ENCODE results near the gene UNCX. TPM values are rescaled to one million over a fixed set of nuclear protein-coding genes. Genes with fewer than 3 reads are reported as not detected.
"Not testable (repeated sequence)": the region's sequence is repeated elsewhere in the genome, so short reads cannot be mapped to it uniquely, and the experiment has no call there.

Gene UNCX
- polyA plus RNA-seq, 3 donors from 2014 or later = not detected

DNA sequence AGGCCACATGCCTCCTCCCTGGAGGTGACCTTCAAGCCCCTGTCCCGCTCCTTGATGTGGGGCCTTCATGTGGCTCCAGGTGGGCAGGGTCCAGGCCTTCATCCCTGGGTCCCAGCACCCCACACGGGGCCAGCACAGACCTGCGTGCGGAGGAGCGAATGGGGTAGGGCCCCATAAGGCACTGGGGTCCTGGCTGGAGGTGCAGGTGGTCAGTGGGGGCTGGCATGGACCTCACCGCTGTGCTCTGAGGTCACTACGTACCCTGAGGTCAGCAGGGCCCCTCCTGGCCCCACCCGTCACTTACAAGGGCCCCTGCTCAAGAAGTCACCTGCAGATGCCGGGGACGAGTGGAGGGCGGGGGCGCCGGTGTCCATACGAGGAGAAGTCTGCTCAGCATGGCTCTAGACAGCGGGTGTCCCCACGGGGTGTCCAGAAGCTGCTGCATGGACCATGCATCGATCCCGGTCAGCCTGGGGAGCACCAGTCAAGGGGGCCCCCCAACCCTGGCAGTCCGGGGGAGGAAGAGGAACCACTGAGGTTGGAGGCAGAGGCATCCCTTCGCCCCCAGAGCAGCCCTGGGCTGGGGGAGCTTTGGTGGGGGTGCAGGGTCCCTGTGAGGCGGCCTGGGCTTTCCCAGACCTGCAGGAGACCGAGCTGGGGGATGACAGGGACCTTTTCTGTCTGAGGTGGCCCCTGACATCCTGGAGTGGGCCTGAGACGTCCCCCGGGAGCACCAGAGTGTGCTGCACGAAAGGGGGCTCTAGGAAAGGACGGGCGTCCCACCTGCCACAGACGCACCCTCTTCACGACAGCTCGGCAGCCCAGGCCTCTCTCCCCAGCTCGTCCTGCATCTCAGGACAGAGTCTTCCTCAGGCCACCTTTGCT is 34.6 kb downstream of the UNCX start:
- DNase-seq = no peak
- peaks cover 3 to 5% (median 5%) of the 10 kb centered on the region in 3 donors for H3K27me3 Mint-ChIP-seq (ENCODE audit: low read depth in 3 of 3)

DNA sequence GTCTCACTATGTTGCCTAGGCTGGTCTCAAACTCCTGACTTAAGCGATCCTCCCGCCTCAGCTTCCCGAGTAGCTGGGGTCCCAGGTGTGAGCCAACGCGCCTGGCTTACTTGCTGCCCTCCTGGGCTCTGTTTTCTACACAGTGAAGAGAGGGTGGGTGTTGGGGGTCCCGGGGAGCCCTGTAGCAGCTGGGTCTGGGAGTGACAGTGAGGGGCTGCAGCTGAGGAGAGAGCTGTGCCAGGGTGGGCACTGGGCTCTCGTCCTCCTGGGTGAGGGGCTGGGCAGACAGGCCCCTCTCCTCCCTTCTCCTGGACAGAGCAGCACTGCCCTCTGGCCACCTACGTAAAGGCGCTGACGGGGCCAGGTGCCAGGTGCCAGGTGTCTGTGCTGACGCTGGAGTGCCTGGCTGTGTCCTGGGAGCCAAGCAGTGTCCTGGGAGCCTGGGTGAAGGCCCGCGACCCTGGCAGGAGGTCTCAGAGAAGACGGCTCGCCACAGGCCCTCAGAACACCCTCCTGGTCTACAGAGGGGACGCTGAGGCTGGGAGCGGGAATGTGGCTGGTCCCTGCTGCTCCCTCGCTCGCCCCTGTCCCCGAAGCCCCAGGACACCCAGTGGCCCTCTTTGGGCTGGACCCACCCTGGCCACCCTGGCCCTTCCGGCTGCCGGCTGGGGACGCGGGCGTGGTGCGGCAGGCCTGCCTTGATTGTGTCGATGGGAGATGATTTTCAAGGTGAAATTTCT is 35.6 kb downstream of the UNCX start:
- DNase-seq = no peak
- Mint-ChIP-seq H3K27ac (no peak overlapping the region), H3K36me3 (no peaks in the 10 kb centered on the region), H3K4me3 (no peak overlapping the region), H3K4me1 (no peaks in the 10 kb centered on the region), H3K9me3 (no peaks in the 10 kb centered on the region), H3K27me3 (ENCODE audit: low read depth in 3 of 3) (peaks cover 3 to 5% (median 5%) of the 10 kb centered on the region in 3 donors)

More for the DNA sequence above, 34.6 kb downstream of the UNCX start:
- Mint-ChIP-seq H3K36me3 (no peaks in the 10 kb centered on the region), H3K9me3 (no peaks in the 10 kb centered on the region), H3K4me3 (no peak overlapping the region), H3K27ac (no peak overlapping the region), H3K4me1 (no peaks in the 10 kb centered on the region)

DNA sequence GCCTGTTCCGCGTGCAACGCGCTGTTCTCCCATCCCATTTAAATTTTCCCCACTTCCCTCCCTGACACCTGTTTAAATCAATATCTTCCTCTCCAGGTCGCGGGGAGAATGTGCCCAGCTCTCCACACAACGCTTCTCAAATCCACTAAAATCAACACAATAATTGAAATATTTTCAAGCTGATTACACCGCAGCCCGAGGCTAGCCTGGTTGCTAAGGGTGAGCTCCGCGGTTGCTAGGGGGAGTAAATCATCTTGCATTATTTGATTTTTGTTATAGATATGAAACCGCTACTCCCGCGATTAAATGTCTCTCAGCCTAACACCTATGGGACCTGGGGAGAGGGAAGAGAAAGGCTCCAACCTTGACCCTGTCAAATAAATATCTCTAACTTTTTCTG is 36.2 kb downstream of the UNCX start:
- H3K9me3 Mint-ChIP-seq = no peaks in the 10 kb centered on the region
- no peak overlapping the region for H3K4me3 Mint-ChIP-seq
- H3K36me3 Mint-ChIP-seq = no peaks in the 10 kb centered on the region
- no peak for DNase-seq
- no peaks in the 10 kb centered on the region for H3K4me1 Mint-ChIP-seq
- peaks cover 3 to 5% (median 5%) of the 10 kb centered on the region in 3 donors for H3K27me3 Mint-ChIP-seq (ENCODE audit: low read depth in 3 of 3)
- no peak overlapping the region for H3K27ac Mint-ChIP-seq

DNA sequence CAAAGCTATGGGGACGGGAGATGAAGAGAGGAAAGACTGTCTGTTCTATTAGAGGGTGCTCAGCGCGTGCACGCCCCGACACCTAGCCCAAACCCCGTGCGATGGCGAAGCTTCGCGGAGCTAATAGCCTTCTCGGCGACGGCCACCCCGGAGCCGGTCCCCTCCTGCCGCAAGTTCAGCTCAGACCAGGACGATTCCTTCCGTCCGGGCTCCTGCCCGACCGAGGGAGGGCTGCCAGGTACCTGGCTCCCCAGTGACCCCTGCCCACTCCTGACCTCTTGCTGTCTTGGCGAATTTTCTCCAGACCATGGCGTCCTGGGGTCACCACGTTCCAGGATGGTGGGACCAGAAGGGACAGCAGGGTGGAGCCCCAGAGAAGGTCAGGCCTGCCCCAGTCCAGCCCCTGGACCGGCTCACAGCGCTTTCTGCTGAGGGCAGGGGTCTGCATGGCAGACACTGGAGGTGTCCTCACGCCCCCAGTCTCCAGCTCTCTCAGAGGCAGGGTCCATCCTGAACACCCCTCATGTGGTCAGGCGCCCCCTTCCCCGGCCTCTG is 36.7 kb downstream of the UNCX start:
- no peaks in the 10 kb centered on the region for H3K36me3 Mint-ChIP-seq
- no peak overlapping the region for H3K27ac Mint-ChIP-seq
- no peak overlapping the region for H3K4me3 Mint-ChIP-seq
- H3K9me3 Mint-ChIP-seq = no peaks in the 10 kb centered on the region
- no peak for DNase-seq
- H3K27me3 Mint-ChIP-seq (ENCODE audit: low read depth in 3 of 3) = peaks cover 3 to 5% (median 5%) of the 10 kb centered on the region in 3 donors
- H3K4me1 Mint-ChIP-seq = no peaks in the 10 kb centered on the region

DNA sequence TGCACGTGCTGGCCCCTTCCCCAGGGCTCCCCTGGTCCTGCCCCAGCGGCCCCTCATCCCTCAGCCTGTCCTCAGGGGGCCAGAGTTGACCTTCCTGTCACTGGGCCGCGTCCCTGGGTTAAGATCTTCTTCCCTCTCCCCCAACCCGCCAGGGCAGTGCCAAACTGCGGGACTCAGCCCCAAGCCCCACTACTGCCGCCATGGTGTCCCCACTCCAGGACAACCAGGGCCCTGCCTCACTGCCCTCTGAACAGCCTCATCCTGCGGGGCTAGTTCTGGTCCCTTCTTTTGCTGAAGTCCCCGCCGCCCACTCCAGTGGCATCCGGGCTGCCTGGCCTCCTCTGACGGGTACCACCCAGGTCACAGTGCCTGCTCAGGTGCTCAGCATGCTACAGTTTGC is 37.5 kb downstream of the UNCX start:
- no peaks in the 10 kb centered on the region for H3K9me3 Mint-ChIP-seq
- H3K4me1 Mint-ChIP-seq = no peaks in the 10 kb centered on the region
- H3K27ac Mint-ChIP-seq = no peak overlapping the region
- H3K36me3 Mint-ChIP-seq = no peaks in the 10 kb centered on the region
- peaks cover 3 to 5% (median 5%) of the 10 kb centered on the region in 3 donors for H3K27me3 Mint-ChIP-seq (ENCODE audit: low read depth in 3 of 3)
- no peak overlapping the region for H3K4me3 Mint-ChIP-seq
- DNase-seq = no peak

DNA sequence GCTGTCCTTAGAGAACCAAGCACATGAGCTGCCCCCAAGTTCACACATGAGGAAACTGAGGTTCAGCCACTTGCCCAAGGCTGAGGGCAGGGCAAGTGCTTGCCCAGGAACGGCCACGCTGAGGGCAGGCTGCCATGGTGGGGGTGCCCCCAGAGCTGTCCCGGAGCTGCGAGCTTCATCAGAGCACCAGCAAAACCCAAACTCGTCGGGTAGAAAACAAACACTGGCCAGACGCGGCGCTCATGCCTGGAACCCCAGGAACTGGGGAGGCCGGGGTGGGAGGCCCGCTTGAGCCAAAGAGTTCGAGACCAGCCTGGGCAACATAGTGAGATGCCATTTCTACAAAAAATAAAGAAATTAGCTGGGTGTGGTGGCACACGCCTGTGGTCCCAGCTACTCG is 38.4 kb downstream of the UNCX start:
- DNase-seq = no peak
- no peaks in the 10 kb centered on the region for H3K9me3 Mint-ChIP-seq
- H3K27me3 Mint-ChIP-seq (ENCODE audit: low read depth in 3 of 3) = peaks cover 0 to 5% (median 3%) of the 10 kb centered on the region in 3 donors
- no peak overlapping the region for H3K27ac Mint-ChIP-seq
- no peaks in the 10 kb centered on the region for H3K36me3 Mint-ChIP-seq
- no peak overlapping the region for H3K4me3 Mint-ChIP-seq
- no peaks in the 10 kb centered on the region for H3K4me1 Mint-ChIP-seq

DNA sequence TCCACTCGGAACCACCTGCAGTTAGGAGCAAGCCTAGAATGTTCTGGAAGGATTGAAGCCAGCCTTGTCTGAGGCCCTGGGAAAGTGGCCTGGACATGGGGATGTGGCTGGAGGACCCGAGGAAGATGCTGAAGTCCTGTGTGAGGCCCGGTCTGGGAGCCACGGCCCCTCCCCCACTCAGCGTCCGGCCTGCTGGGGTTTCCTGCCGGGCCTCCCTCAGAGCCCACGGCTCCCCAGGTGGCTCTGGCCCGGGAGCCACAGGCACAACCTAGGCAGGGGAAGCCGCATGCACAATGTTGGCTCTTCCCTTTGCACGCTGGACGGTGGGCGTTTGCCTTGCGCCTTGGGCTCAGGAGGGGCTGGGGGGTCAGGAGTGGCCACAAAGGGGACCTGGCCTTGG is 39.0 kb downstream of the UNCX start:
- Mint-ChIP-seq H3K36me3 (no peaks in the 10 kb centered on the region), H3K27me3 (ENCODE audit: low read depth in 3 of 3) (peaks cover 0 to 3% (median 3%) of the 10 kb centered on the region in 3 donors), H3K27ac (peak overlapping the region in 1 of 6 donors; percentile 50)

DNA sequence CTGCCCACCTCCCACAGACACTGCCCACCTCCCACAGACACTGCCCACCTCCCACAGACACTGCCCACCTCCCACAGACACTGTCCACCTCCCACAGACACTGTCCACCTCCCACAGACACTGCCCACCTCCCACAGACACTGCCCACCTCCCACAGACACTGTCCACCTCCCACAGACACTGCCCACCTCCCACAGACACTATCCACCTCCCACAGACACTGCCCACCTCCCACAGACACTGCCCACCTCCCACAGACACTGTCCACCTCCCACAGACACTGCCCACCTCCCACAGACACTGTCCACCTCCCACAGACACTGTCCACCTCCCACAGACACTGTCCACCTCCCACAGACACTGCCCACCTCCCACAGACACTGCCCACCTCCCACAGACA is 39.5 kb downstream of the UNCX start:
- H3K4me1 Mint-ChIP-seq; H3K36me3 Mint-ChIP-seq; H3K27me3 Mint-ChIP-seq (ENCODE audit: low read depth in 3 of 3); H3K27ac Mint-ChIP-seq; DNase-seq; H3K9me3 Mint-ChIP-seq; H3K4me3 Mint-ChIP-seq: not testable (repeated sequence)

More for the DNA sequence above, 39.0 kb downstream of the UNCX start:
- Mint-ChIP-seq H3K4me3 (no peak overlapping the region), H3K4me1 (no peaks in the 10 kb centered on the region), H3K9me3 (no peaks in the 10 kb centered on the region)
- no peak for DNase-seq

DNA sequence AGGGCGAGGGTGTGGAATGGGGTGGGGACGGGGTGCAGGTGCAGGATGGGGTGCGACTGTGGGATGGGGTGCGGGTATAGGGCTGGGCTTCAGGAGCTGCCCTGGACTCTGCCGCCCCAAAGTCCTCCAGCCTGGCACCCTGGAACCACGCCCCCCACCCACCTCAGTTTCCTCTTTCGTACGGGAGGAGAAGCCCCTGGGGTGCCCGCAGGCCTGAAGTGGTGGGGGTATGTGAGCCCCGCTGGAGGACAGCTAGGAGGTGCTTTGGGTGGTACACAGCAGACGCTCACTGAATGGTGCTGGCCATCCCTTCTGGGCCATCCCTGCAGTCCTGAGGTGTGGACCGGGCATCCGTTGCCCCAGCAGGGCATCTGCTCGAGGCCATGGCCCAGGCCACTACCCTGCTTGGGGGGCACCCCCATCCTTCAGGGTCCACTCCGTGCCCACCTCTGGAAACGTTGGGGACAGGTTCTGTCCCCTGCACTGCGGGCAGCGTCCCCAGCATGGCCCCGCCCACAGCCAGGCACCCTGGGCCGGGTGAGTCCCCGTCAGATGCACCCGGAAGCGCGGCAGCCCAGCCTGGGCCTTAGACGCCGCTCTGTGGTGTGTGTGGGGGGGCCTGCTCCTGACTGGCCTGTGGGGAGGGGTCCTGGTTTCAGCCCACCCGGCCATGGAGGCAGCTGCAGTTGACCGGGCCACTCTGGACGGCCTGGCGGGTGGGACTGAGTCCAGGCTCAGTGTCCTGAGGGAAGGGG is 41.6 kb downstream of the UNCX start:
- Mint-ChIP-seq H3K27ac (no peak overlapping the region), H3K4me1 (no peaks in the 10 kb centered on the region), H3K36me3 (no peaks in the 10 kb centered on the region), H3K9me3 (peaks cover 0 to 2% (median 0%) of the 10 kb centered on the region in 6 donors), H3K27me3 (ENCODE audit: low read depth in 3 of 3) (peaks cover 0 to 3% (median 2%) of the 10 kb centered on the region in 3 donors), H3K4me3 (no peak overlapping the region)
- DNase-seq = no peak

DNA sequence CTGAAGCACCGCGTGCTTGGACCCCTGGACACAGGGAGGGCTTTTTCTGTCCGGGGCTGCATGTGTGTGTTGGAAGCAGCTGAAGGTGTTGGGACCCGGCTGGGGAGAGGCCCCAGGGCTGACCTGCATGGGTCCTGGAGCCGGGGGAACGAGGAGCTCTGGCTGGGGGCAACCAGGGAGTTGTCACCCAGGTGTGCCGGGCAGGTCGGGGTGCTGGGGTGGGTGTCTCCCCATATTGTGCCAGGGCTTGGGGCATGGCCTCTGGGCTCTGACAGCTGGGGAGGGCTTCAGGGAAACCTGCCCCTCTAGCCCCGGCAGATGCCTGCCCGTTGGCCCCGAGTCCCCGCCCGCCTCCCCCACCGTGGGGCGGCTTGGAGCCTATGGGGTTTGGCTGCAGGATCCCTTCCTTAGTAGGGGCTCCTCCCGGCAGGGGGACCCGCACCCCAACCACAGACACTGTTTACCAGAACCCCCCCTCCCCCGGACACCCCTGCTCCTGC is 42.3 kb downstream of the UNCX start:
- H3K4me1 Mint-ChIP-seq = no peaks in the 10 kb centered on the region
- peaks cover 0 to 5% (median 2%) of the 10 kb centered on the region in 3 donors for H3K27me3 Mint-ChIP-seq (ENCODE audit: low read depth in 3 of 3)
- no peak overlapping the region for H3K4me3 Mint-ChIP-seq
- peaks cover 0 to 2% (median 0%) of the 10 kb centered on the region in 6 donors for H3K9me3 Mint-ChIP-seq
- no peak for DNase-seq
- H3K27ac Mint-ChIP-seq = no peak overlapping the region
- H3K36me3 Mint-ChIP-seq = no peaks in the 10 kb centered on the region

DNA sequence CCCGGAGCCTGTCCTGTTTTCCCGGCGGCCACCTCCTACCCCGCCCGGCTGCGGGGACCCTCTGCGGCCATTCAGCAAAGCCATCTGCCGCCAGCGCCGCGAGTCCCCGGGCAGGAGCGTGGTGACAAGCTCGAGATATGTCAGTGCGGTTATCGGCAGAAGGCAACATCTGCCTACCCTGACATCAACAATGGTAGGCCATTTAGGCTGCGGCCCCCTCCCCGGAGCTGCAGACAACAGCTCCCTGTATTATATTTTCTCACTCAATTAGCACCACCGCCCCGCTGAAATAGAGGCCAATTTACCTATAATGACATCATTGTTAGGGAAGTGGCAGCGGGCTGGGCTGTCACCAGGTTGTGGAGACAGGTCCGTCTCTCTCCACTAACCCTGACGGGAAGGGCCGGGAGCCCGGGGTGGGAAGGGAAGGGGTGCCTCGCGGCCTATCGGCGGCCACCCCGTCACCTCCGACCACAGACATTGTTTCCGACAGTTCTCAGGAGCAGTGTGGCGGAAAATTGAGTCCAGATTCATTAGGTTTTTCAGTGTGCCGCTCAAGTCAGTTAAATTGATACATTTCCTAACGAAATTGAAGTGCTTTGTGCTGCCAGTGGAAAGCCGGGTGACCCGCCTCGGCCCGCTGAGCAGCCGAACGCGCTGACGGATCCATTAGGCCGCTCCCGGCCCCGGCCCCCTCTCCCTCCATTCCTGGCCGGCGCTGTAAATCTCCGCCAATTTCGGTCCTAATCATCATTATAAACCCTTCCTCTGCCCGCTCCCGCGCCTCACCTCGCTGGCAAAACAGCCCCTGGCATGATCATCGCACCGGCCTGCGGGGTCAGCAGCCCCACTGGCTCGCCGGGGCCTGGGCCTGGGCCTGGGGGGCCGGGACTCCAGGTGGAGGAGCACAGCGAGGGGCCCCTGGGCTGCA is 43.0 kb downstream of the UNCX start:
- Mint-ChIP-seq H3K4me3 (no peak overlapping the region), H3K9me3 (peaks cover 0 to 2% (median 0%) of the 10 kb centered on the region in 6 donors), H3K27me3 (ENCODE audit: low read depth in 3 of 3) (peaks cover 0 to 5% (median 2%) of the 10 kb centered on the region in 3 donors), H3K27ac (no peak overlapping the region), H3K36me3 (no peaks in the 10 kb centered on the region), H3K4me1 (no peaks in the 10 kb centered on the region)
- no peak for DNase-seq

DNA sequence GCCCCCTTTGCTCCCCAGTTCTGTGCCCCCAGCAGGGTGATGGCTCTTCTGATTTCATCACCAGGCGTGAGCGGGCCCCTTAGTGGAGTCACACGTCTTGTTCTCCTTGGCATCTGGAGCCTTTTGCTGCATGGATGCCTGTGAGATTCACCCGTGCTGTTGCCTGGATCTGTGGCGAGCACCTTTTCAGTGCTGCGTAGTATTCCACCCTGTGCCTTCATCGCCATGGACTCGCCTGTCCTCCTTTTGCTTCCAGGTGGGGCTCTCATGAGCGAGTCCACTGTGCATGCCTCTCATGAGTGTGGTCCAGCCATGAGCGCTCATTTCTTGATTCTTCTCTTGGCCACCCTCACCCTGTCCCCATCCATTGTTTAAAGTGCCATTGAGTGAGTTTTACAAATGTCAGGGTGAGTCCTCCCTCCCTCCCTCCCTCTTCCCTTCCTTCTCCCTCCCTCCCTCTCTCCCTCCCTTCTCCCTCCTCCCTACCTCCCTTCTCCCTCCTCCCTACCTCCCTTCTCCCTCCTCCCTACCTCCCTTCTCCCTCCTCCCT is 44.0 kb downstream of the UNCX start:
- no peak for DNase-seq
- H3K4me3 Mint-ChIP-seq = no peak overlapping the region
- H3K36me3 Mint-ChIP-seq = no peaks in the 10 kb centered on the region

More for the DNA sequence above, 44.0 kb downstream of the UNCX start:
- peaks cover 0 to 3% (median 0%) of the 10 kb centered on the region in 3 donors for H3K27me3 Mint-ChIP-seq (ENCODE audit: low read depth in 3 of 3)
- H3K4me1 Mint-ChIP-seq = no peaks in the 10 kb centered on the region
- peaks cover 0 to 2% (median 0%) of the 10 kb centered on the region in 6 donors for H3K9me3 Mint-ChIP-seq
- H3K27ac Mint-ChIP-seq = no peak overlapping the region
